K562 (cell line): ENCODE data around the gene GNAI3. TPM values are rescaled to one million over a fixed set of nuclear protein-coding genes. Genes with fewer than 3 reads are reported as not detected.

Experiments
- EHMT2 ChIP-seq: fragments of 450-650 bp; IDR thresholded peaks from 2 replicates; pipeline ENCODE4 v1.6.1; 2018; ENCODE audit warnings: antibody characterized with exemption
- ESRRA ChIP-seq: fragments of 450-650 bp; IDR thresholded peaks from 2 replicates; pipeline ENCODE4 v1.6.1; 2014; ENCODE audit warnings: low read depth, mild to moderate bottlenecking, moderate library complexity, borderline replicate concordance
- FOXJ3 ChIP-seq: sonication (generic); formaldehyde crosslinking; IDR thresholded peaks from 2 replicates; pipeline ENCODE4 v1.4.0; 2020; ENCODE audit warnings: mild to moderate bottlenecking, missing genetic modification reagents
- GTF2E2 ChIP-seq: fragments of 200-800 bp; sonication (Bioruptor generic); IDR thresholded peaks from 2 replicates; pipeline ENCODE4 v1.6.1; 2016; ENCODE audit warnings: missing genetic modification characterization, missing compliant biosample characterization
- HCFC1 ChIP-seq: IDR thresholded peaks from 2 replicates; pipeline ENCODE4 v1.6.1; 2012; ENCODE audit warnings: low read depth, low read length, improper control_type of control experiment
- HDGF ChIP-seq: fragments of 450-650 bp; IDR thresholded peaks from 2 replicates; pipeline ENCODE4 v1.6.1; 2016
- HMG20A ChIP-seq: fragments of 450-650 bp; formaldehyde crosslinking; conservative IDR thresholded peaks from 2 replicates; pipeline ENCODE4 v1.4.0; 2020; ENCODE audit warnings: mild to moderate bottlenecking, mixed read lengths
- NBN ChIP-seq: fragments of 450-650 bp; IDR thresholded peaks from 2 replicates; pipeline ENCODE4 v1.6.1; 2016; ENCODE audit warnings: low read depth, mild to moderate bottlenecking
- NCOA4 ChIP-seq: fragments of 450-650 bp; IDR thresholded peaks from 2 replicates; pipeline ENCODE4 v1.6.1; 2018; ENCODE audit warnings: mild to moderate bottlenecking; ENCODE audit not compliant: partially characterized antibody
- NRF1 ChIP-seq, 2 experiments: fragments of 450-650 bp; IDR thresholded peaks in 1 of 2; conservative IDR thresholded peaks in 1 of 2; 2 replicates each; pipeline ENCODE4 v1.6.1; 2014; ENCODE audit warnings: mild to moderate bottlenecking in 2 of 2
- RHOXF2B ChIP-seq: fragments of 250-450 bp; sonication (Bioruptor Pico); conservative IDR thresholded peaks from 2 replicates; pipeline ENCODE4 v1.5.1; 2021
- SMARCC2 ChIP-seq: fragments of 450-650 bp; IDR thresholded peaks from 2 replicates; pipeline ENCODE4 v1.6.1; 2017; ENCODE audit warnings: antibody characterized with exemption, moderate library complexity, mild to moderate bottlenecking, low read depth
- SNIP1 ChIP-seq: fragments of 450-650 bp; IDR thresholded peaks from 2 replicates; pipeline ENCODE4 v1.7.1; 2017; ENCODE audit warnings: low read depth, mild to moderate bottlenecking
- SREBF1 ChIP-seq: fragments of 150-350 bp; IDR thresholded peaks from 2 replicates; pipeline ENCODE4 v1.6.1; 2014; ENCODE audit warnings: antibody characterized with exemption, low read depth, low read length, borderline replicate concordance
- XRCC5 ChIP-seq: fragments of 200-400 bp; formaldehyde crosslinking; IDR thresholded peaks from 2 replicates; pipeline ENCODE4 v1.6.1; 2017; ENCODE audit warnings: low read depth, mild to moderate bottlenecking, low read length
- ZNF133 ChIP-seq: fragments of 250-450 bp; sonication (Bioruptor Pico); IDR thresholded peaks from 2 replicates; pipeline ENCODE4 v1.4.0; 2020; ENCODE audit warnings: mild to moderate bottlenecking
- polyA plus RNA-seq, 8 experiments: library from polyadenylated mRNA; depleted of rRNA in 4 of 8; stranded (reverse) in 5 of 8; unstranded in 3 of 8; fragments of >200 nt; fragmentation: Nextera tagmentation in 2 of 8; fragmentation: Illumina TruSeq in 1 of 8; extraction: Ambion mirVana in 2 of 8; extraction: Trizol in 1 of 8; gene quantifications; 2 replicates each; pipeline versions ENCODE4 v1.2.1 to v1.2.3, GENCODE V29; 2011 to 2014; ENCODE audit warnings: inconsistent platforms in 1 of 8, missing spikeins in 1 of 8
- total RNA-seq, 7 experiments: library from RNA; depleted of rRNA in 6 of 7; stranded (reverse); fragments of >200 nt in 6 of 7; fragmentation: Illumina TruSeq in 2 of 7; extraction: Trizol in 2 of 7; gene quantifications; 2 replicates each; pipeline versions ENCODE4 v1.2.1 to v1.2.3, GENCODE V29; 2011 to 2021; ENCODE audit warnings: low replicate concordance in 1 of 7
- TF ChIP-seq, protein P1 (sequence below): sonication (generic); formaldehyde crosslinking; IDR thresholded peaks from 2 replicates; pipeline ENCODE4 v1.8.1; 2022; ENCODE audit warnings: missing genetic modification reagents

GNAI3 gene
- total and polyA plus RNA-seq, 9 of the 15 experiments (the other 6 are each of a cell fraction or from before 2014, with no cell fraction given), result 6.3 to 13.2 (median 8.9) TPM

DNA sequence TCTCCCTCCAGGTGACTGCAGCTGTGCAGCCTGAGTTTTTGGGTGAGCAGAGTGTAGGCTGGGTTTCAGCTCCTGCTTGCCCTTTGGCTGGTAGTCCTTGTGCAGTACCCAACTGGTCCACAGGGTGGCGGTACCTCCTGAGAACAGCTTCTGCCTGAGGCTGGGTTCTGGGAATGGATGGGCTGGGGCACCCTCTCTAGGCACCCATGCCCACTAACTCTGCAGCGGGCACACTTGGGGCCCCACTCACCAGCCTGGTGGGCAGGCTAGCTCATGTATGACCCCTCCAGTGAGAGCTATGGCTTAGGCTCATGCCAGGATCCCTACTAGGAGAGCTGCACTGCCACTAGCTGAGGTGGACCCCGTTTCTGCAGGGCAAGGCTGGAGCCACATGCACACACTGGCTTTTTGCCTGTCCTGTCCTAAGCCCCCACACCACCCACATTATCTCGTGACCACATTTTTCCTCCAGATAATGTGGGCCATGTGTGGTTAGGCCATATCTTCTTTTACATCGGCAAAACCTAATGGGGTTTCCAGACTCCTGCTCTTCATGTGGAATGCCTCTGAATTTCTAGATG lies 92.0 kb downstream of the GNAI3 start (continued):
- TF ChIP-seq NRF1 (conservative IDR thresholded peaks at IDR 0.05 in 1 of 2, IDR thresholded peaks at IDR 0.05 in 1 of 2) (no peak), SREBF1 (no peak), ZNF133 (no peak), HMG20A (CRISPR knock-in tag) (no peak), ESRRA (peak; percentile 61; the same call in 1 of the 2 replicates), HDGF (0 out of 2 replicates have a peak, but pooled peaks have one; percentile 29), SNIP1 (no peak), NBN (no peak; the same call in 1 of the 2 replicates), NCOA4 (no peak), FOXJ3 (CRISPR knock-in tag) (no peak), XRCC5 (0 out of 2 replicates have a peak, but pooled peaks have one; percentile 82), RHOXF2B (CRISPR knock-in tag) (no peak), HCFC1 (no peak), GTF2E2 (tag) (no peak), EHMT2 (no peak), SMARCC2 (no peak)
- TF ChIP-seq, protein P1, sequence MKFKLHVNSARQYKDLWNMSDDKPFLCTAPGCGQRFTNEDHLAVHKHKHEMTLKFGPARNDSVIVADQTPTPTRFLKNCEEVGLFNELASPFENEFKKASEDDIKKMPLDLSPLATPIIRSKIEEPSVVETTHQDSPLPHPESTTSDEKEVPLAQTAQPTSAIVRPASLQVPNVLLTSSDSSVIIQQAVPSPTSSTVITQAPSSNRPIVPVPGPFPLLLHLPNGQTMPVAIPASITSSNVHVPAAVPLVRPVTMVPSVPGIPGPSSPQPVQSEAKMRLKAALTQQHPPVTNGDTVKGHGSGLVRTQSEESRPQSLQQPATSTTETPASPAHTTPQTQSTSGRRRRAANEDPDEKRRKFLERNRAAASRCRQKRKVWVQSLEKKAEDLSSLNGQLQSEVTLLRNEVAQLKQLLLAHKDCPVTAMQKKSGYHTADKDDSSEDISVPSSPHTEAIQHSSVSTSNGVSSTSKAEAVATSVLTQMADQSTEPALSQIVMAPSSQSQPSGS, result no peak
